HT-29 (cell line): ENCODE data around the gene CLDN1. TPM values are rescaled to one million over a fixed set of nuclear protein-coding genes. Genes with fewer than 3 reads are reported as not detected.
"Not testable (repeated sequence)": the region's sequence is repeated elsewhere in the genome, so short reads cannot be mapped to it uniquely, and the experiment has no call there.

Experiments used
- DNase-seq: peaks from one replicate; pipeline ENCODE4 v3.0.0-alpha.2; 2015; ENCODE audit warnings: low spot score
- total RNA-seq: library from RNA; depleted of rRNA; stranded (reverse); fragments of >200 nt; shearing (Covaris generic); gene quantifications from 2 replicates; pipeline ENCODE4 v1.2.3, GENCODE V29; 2014; rRNA removed

Gene CLDN1
- total RNA-seq, 1 experiment from 2014 or later = 14.2 TPM

- no peak for DNase-seq
Observed at GRCh38 chr3:190293621-190294020, 28.6 kb downstream of the CLDN1 start.

- DNase-seq = no peak
Observed at GRCh38 chr3:190291994-190292584, 30.2 kb downstream of the CLDN1 start.

- no peak for DNase-seq
Observed at GRCh38 chr3:190289989-190290388, 32.3 kb downstream of the CLDN1 start.

GRCh38 chr3:190288836-190289235 lies 33.4 kb downstream of the CLDN1 start:
- DNase-seq = no peak

- DNase-seq = peak; percentile 7
Observed at GRCh38 chr3:190286014-190286413, 36.2 kb downstream of the CLDN1 start.

GRCh38 chr3:190281308-190282051 lies 40.8 kb downstream of the CLDN1 start:
- no peak for DNase-seq

- no peak for DNase-seq
Observed at GRCh38 chr3:190279690-190280089, 42.6 kb downstream of the CLDN1 start.

- peak; percentile 51 for DNase-seq
Observed at GRCh38 chr3:190272747-190273146, 49.5 kb downstream of the CLDN1 start.

- no peak for DNase-seq
Observed at GRCh38 chr3:190269101-190269500, 53.1 kb downstream of the CLDN1 start.

- not testable (repeated sequence) for DNase-seq
Observed at GRCh38 chr3:190267464-190267863, 54.8 kb downstream of the CLDN1 start.

GRCh38 chr3:190266913-190267290 lies 55.3 kb downstream of the CLDN1 start:
- DNase-seq = no peak

GRCh38 chr3:190266265-190266912 lies 55.9 kb downstream of the CLDN1 start:
- no peak for DNase-seq

- peak; percentile 84 for DNase-seq
Observed at GRCh38 chr3:190265796-190266195, 56.5 kb downstream of the CLDN1 start.

GRCh38 chr3:190265126-190265525 lies 57.1 kb downstream of the CLDN1 start:
- peak; percentile 5 for DNase-seq

GRCh38 chr3:190261740-190262139 lies 60.5 kb downstream of the CLDN1 start:
- DNase-seq = no peak

GRCh38 chr3:190261015-190261414 lies 61.2 kb downstream of the CLDN1 start:
- DNase-seq = no peak

GRCh38 chr3:190260301-190260700 lies 61.9 kb downstream of the CLDN1 start:
- no peak for DNase-seq

- no peak for DNase-seq
Observed at GRCh38 chr3:190258634-190259033, 63.6 kb downstream of the CLDN1 start.

Other genes starting within 250 kb of the CLDN1 start
- 1.1 and 3.1 TPM in 2 replicates for gene P3H2, start 201.5 kb downstream of the CLDN1 start, total RNA-seq
- gene CLDN16, start 65.7 kb upstream of the CLDN1 start, total RNA-seq = not detected in 2 replicates
- gene TMEM207, start 127.5 kb upstream of the CLDN1 start, total RNA-seq = not detected in 2 replicates
- 3.5 and 6.0 TPM in 2 replicates for gene IL1RAP, start 191.6 kb upstream of the CLDN1 start, total RNA-seq